Right lobe of liver (tissue), 6 donors: ENCODE measurements around the gene OR1I1. TPM values are rescaled to one million over a fixed set of nuclear protein-coding genes. Genes with fewer than 3 reads are reported as not detected.
"Not testable (repeated sequence)": the region's sequence is repeated elsewhere in the genome, so short reads cannot be mapped to it uniquely, and the experiment has no call there.

Experiments used
- ATAC-seq, 4 donors: fragments of 200-7000 bp; cut with Tn5 transposase; one replicate each; pipeline ENCODE4 v1.9.1; 2020; ENCODE audit warnings: mild to moderate bottlenecking in 4 of 4, moderate library complexity in 4 of 4
- DNase-seq, 3 donors: peaks; one replicate each; pipeline ENCODE4 v3.0.0-alpha.2; 2020
- H3K27ac ChIP-seq, 3 donors: fragments of 200-600 bp; one replicate each; pipeline ENCODE4 v1.8.0; 2022
- H3K27me3 ChIP-seq, 2 donors: fragments of 200-600 bp; one replicate each; pipeline ENCODE4 v1.8.0; 2022
- H3K36me3 ChIP-seq, 4 donors: fragments of 200-600 bp; sonication (generic) in 1 of 4; one replicate each; pipeline versions ENCODE4 v1.5.1 to v1.8.0; 2017 to 2022; ENCODE audit warnings: control low read depth in 1 of 4
- H3K4me1 ChIP-seq, 4 donors: fragments of 200-600 bp; sonication (generic) in 1 of 4; one replicate each; pipeline versions ENCODE4 v1.5.1 to v1.8.0; 2017 to 2022; ENCODE audit warnings: control low read depth in 1 of 4
- H3K4me3 ChIP-seq, 3 donors: fragments of 200-600 bp; one replicate each; pipeline ENCODE4 v1.8.0; 2022
- H3K9me3 ChIP-seq, 4 donors: fragments of 200-600 bp; sonication (generic) in 1 of 4; one replicate each; pipeline versions ENCODE4 v1.5.1 to v1.8.0; 2017 to 2022; ENCODE audit warnings: control low read depth in 1 of 4
- POLR2A ChIP-seq: fragments of 450-650 bp; IDR thresholded peaks from one replicate; pipeline ENCODE4 v1.6.1; 2017; ENCODE audit warnings: antibody characterized with exemption, mild to moderate bottlenecking
- WGBS: methylation state at CpG from one replicate; pipeline ENCODE4 v1.1.6; 2018; ENCODE audit warnings: low coverage, low lambda C conversion rate; ENCODE audit not compliant: insufficient coverage; ENCODE audit errors: missing lambda C conversion rate; 5-methylcytosine and 5-hydroxymethylcytosine counted together
- intact Hi-C, 2 donors: fragments of 100-400 bp; cut with DNase I; formaldehyde crosslinking; loops; one replicate each; pipeline versions ENCODE4 v1.11.2 to v1.14.1; 2022
- total RNA-seq, 6 experiments: library from RNA; depleted of rRNA in 2 of 6; stranded (reverse); fragments of >200 nt in 2 of 6; fragmentation: NEBNext Ultra II Directional in 3 of 6; extraction: Animal tissue kit (Norgen Biotek cat#: 25700) in 3 of 6; gene quantifications; one replicate each; pipeline versions ENCODE4 v1.1.0 to v1.2.4, GENCODE V29; 2016 to 2023
- TF ChIP-seq, protein P1 (sequence below), 4 donors: fragments of 200-600 bp in 3 of 4; fragments of 450-650 bp in 1 of 4; IDR thresholded peaks; one replicate each; pipeline versions ENCODE4 v1.5.1 to v1.8.0; 2016 to 2022; ENCODE audit warnings: antibody characterized with exemption in 4 of 4, mild to moderate bottlenecking in 2 of 4
- donor health status: DM: no; HTN: yes; CAD: no.
- donor health status: DM: no; HTN: no; CAD: no.
- donor health status: DM: no; HTN: no; CAD: no.
- donor health status: DM: no; HTN: yes; CAD: no.
- donor health status: DM: no; HTN: yes; CAD: no.

The OR1I1 gene
- total RNA-seq, 6 experiments from 2014 or later = not detected

- WGBS = 67% methylated on average over 2 of the region's 2 CpGs
- Histone ChIP-seq H3K36me3 (no peaks in the 10 kb centered on the region), H3K27ac (no peak overlapping the region), H3K27me3 (no peaks in the 10 kb centered on the region), H3K4me3 (no peak overlapping the region), H3K9me3 (no peaks in the 10 kb centered on the region), H3K4me1 (peaks cover 0 to 4% (median 0%) of the 10 kb centered on the region in 4 donors)
- no peak for ATAC-seq
- intact Hi-C loops = loop anchor here (10.0 kb wide), 2 partner anchors 52 to 62 kb away; no protein-coding TSS in a partner anchor
- DNase-seq = no peak
- TF ChIP-seq, protein P1, sequence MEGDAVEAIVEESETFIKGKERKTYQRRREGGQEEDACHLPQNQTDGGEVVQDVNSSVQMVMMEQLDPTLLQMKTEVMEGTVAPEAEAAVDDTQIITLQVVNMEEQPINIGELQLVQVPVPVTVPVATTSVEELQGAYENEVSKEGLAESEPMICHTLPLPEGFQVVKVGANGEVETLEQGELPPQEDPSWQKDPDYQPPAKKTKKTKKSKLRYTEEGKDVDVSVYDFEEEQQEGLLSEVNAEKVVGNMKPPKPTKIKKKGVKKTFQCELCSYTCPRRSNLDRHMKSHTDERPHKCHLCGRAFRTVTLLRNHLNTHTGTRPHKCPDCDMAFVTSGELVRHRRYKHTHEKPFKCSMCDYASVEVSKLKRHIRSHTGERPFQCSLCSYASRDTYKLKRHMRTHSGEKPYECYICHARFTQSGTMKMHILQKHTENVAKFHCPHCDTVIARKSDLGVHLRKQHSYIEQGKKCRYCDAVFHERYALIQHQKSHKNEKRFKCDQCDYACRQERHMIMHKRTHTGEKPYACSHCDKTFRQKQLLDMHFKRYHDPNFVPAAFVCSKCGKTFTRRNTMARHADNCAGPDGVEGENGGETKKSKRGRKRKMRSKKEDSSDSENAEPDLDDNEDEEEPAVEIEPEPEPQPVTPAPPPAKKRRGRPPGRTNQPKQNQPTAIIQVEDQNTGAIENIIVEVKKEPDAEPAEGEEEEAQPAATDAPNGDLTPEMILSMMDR (IDR thresholded peaks at IDR 0.05) = no peak
- no peak for TF ChIP-seq POLR2A
Measured at GRCh38 chr19:15093001-15093400, 11.0 kb downstream of the OR1I1 start.

GRCh38 chr19:15096223-15096622, 14.2 kb downstream of the OR1I1 start:
- no peak overlapping the region for H3K27ac ChIP-seq
- H3K9me3 ChIP-seq = no peaks in the 10 kb centered on the region
- no peak for ATAC-seq
- no peak overlapping the region for H3K4me3 ChIP-seq
- H3K4me1 ChIP-seq = peaks cover 0 to 4% (median 0%) of the 10 kb centered on the region in 4 donors
- TF ChIP-seq, protein P1 (IDR thresholded peaks at IDR 0.05) = no peak
- no peak for TF ChIP-seq POLR2A
- intact Hi-C loops = loop anchor here (10.0 kb wide), 2 partner anchors 49 to 59 kb away; no protein-coding TSS in a partner anchor
- no peak for DNase-seq
- WGBS = 29% methylated on average over 1 of the region's 3 CpGs
- H3K27me3 ChIP-seq = no peaks in the 10 kb centered on the region
- H3K36me3 ChIP-seq = no peaks in the 10 kb centered on the region

DNA sequence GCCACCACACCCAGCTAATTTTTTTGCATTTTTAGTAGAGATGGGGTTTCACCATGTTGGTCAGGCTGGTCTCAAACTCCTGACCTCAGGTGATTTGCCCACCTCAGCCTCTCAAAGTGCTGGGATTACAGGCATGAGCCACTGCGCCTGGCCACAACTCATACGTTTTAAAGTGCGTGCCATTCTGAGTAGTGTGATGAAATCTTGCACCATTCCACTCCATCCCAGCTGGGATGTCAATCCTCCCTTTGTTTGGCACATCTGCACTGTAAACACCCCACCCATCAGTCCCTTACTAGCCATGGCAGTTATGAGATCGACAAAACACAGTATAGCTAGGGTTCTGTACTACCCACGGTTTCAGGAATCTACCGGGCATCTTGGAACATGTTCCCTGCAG, 16.0 kb downstream of the OR1I1 start:
- H3K9me3 ChIP-seq, H3K36me3 ChIP-seq, ATAC-seq, DNase-seq, H3K4me1 ChIP-seq, H3K4me3 ChIP-seq, H3K27me3 ChIP-seq, H3K27ac ChIP-seq: not testable (repeated sequence)
- intact Hi-C loops = loop anchor here (10.0 kb wide), 2 partner anchors 47 to 57 kb away; no protein-coding TSS in a partner anchor
- WGBS = 79% methylated on average over 3 of the region's 6 CpGs

DNA sequence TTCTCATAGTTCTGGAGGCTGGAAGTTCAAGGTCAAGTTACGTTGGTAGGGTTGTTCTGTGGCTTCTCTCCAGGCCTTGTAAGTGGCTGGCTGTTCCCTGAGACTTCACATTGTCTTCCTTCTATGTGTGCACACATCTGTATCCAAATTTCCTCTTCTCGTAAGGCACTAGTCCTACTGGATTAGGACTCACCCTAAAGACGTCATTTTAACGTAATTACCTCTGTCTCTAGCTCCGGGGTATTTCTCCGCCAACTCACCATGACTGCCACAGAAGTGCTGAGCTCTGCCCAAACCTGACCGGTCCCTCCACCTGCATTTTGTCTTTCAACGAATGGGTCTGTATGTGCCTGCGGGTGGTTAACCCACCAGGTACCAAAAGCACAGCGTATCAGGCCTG, 16.4 kb downstream of the OR1I1 start:
- Histone ChIP-seq H3K36me3 (no peaks in the 10 kb centered on the region), H3K27me3 (no peaks in the 10 kb centered on the region), H3K9me3 (no peaks in the 10 kb centered on the region), H3K27ac (no peak overlapping the region), H3K4me3 (no peak overlapping the region), H3K4me1 (no peaks in the 10 kb centered on the region)
- WGBS = 69% methylated on average over 6 of the region's 10 CpGs
- TF ChIP-seq POLR2A = no peak
- TF ChIP-seq, protein P1 (IDR thresholded peaks at IDR 0.05) = no peak
- DNase-seq (no peak), ATAC-seq (no peak)
- intact Hi-C loops = loop anchor here (10.0 kb wide), 2 partner anchors 46 to 56 kb away; no protein-coding TSS in a partner anchor

DNA sequence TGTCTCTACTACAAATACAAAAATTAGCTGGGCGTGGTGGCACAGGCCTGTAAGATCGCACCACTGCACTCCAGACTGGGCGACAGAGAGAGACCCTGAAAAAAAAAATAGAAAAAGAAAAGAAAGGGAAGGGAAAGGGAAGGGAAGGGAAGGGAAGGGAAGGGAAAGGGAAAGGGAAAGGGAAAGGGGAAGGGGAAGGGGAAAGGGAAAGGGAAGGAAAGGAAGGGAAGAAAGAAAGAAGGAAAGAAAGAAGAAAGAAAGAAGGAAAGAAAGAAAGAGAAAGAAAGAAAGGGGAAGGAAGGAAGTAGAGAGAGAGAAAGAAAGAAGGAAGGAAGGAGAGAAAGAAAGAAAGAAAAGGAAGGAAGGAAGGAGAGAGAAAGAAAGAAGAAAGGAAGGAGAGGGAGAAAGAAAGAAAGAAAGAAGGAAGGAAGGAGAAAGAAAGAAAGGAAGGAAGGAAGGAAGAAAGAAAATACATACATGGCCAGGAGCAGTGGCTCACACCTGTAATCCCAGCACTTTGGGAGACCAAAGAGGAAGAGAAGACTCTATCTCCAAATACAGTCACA, 17.1 kb downstream of the OR1I1 start:
- H3K9me3 ChIP-seq = no peaks in the 10 kb centered on the region
- no peaks in the 10 kb centered on the region for H3K27me3 ChIP-seq
- intact Hi-C loops = loop anchor here (10.0 kb wide), 2 partner anchors 46 to 56 kb away; no protein-coding TSS in a partner anchor
- H3K27ac ChIP-seq = no peak overlapping the region
- H3K4me1 ChIP-seq = no peaks in the 10 kb centered on the region
- no peak for TF ChIP-seq POLR2A
- TF ChIP-seq, protein P1 (IDR thresholded peaks at IDR 0.05) = no peak
- no peak for ATAC-seq
- no peak for DNase-seq
- 82% methylated on average over 3 of the region's 3 CpGs for WGBS
- no peak overlapping the region for H3K4me3 ChIP-seq
- H3K36me3 ChIP-seq = no peaks in the 10 kb centered on the region
